ENCODE data around the gene PRKD2.

DNA sequence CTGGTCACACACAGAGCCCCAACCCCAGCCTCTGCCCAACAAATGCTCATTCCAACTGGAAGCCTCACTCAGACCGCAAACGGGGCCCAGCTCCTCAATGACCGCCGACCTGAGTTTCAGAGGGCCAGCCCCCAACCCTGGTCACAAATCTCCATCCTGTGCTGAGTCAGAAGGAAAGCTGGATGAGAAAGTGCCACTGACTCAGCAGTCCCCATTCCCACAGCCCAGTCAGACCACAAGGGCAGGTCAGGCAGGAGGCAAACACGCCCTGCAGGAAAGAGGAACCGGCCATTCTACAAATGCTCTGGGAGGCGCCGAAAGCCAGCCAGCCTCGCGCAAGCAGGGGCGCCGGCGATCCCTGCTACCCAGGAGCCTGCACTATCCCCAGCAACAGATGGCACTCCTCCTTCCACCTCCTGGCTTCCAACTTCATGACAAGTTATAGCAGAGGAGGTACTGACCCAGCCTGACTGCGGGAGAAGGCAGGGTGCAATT lies 14.1 kb upstream of the PRKD2 start:
- TF ChIP-seq JUND (IDR thresholded peaks at IDR 0.05): no peak
- TF ChIP-seq, protein P1, sequence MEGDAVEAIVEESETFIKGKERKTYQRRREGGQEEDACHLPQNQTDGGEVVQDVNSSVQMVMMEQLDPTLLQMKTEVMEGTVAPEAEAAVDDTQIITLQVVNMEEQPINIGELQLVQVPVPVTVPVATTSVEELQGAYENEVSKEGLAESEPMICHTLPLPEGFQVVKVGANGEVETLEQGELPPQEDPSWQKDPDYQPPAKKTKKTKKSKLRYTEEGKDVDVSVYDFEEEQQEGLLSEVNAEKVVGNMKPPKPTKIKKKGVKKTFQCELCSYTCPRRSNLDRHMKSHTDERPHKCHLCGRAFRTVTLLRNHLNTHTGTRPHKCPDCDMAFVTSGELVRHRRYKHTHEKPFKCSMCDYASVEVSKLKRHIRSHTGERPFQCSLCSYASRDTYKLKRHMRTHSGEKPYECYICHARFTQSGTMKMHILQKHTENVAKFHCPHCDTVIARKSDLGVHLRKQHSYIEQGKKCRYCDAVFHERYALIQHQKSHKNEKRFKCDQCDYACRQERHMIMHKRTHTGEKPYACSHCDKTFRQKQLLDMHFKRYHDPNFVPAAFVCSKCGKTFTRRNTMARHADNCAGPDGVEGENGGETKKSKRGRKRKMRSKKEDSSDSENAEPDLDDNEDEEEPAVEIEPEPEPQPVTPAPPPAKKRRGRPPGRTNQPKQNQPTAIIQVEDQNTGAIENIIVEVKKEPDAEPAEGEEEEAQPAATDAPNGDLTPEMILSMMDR (IDR thresholded peaks at IDR 0.05; ENCODE audit: low read depth, low read length, missing input control): no peak
- TF ChIP-seq TAF1 (conservative IDR thresholded peaks at IDR 0.05): no peak
- TF ChIP-seq EGR1 (IDR thresholded peaks at IDR 0.05; ENCODE audit: low read depth in 2 of 2): no peak
- TF ChIP-seq, protein P2, sequence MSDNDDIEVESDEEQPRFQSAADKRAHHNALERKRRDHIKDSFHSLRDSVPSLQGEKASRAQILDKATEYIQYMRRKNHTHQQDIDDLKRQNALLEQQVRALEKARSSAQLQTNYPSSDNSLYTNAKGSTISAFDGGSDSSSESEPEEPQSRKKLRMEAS (IDR thresholded peaks at IDR 0.05): no peak
- no peak for TF ChIP-seq YY1 (IDR thresholded peaks at IDR 0.05)
- TF ChIP-seq, protein P3, sequence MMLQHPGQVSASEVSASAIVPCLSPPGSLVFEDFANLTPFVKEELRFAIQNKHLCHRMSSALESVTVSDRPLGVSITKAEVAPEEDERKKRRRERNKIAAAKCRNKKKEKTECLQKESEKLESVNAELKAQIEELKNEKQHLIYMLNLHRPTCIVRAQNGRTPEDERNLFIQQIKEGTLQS (IDR thresholded peaks at IDR 0.05): no peak

All from liver (tissue), 3 donors.